Measurements from ENCODE around the gene PRRC1. TPM values are rescaled to one million over a fixed set of nuclear protein-coding genes. Genes with fewer than 3 reads are reported as not detected.

The PRRC1 gene
- total and polyA plus RNA-seq, 2 experiments from 2014 or later: 53.9 to 105 TPM

DNA sequence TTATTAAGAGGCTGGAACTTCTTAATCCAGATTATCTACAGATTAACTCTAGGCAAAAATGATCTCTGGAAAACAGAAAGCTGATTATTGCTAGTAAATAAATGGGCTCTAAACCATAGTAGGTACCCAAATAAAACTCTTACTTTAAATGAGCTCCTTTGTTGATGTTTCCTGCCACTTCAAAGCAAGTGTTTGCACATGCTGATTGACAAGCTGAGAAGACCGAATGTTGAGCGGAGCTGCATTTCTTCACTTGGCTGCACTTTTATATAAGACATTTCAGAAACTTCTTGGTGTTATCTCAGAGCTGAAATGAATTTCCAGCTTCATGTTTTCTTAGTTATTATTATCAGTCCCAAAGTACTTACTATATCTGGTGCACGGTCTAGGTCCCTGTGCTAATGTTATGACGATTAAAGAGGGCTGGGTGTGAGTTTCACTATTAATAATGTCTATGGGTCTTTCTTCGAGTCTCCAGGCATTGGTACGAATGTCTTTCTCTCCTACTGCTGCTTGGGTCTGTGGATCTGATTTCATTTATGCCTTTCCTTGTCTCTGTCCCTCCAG lies 72.8 kb downstream of the PRRC1 start:
- no peaks in the 10 kb centered on the region for H3K27me3 ChIP-seq

DNA sequence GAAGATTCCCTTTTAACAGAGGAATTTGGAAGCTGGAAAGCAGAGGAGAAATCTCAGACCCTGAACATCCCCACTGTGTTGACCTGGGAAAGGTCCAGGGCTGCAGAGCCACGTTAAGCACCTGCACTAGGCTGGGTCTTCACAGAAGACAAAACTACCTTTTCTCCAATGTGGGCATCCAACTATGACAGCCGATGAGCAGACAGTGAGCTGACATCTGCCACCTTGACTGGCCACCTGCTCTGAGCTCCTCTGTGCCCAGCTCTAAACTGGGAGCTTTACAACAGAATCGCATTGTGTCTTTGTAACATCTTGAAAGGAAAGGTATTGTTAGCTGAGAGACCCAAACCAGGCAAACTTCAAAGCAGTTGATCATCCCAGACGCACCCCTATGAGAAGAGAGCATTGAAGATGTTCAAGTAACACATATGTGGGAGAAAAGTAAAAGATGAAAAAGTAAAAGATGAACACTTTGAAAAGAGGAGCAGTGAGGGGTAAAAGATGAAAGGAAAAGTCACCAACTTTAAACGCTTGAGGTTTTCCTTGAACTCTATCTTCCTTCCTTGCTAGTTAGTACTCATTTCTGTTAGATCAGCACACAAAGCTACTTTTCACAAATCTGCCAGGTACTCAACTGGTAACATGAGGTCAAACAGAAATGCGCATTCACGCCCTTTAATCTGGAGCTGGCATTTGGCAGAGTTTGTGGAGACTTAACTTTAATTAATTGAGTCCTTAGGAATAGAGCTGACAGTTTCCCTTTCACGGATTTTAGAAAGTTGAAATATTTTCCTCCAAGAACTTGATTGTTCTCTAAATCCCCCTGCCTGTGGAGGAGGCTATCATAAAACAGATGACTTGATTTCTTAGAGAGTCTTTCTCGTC lies 78.3 kb downstream of the PRRC1 start:
- no peak for DNase-seq (ENCODE audit: low spot score)
- H4K20me1 ChIP-seq (ENCODE audit: insufficient read depth, poor library complexity, severe bottlenecking): no peaks in the 10 kb centered on the region
- WGBS (ENCODE audit: low lambda C conversion rate, missing lambda C conversion rate): 75% methylated on average over 9 of the region's 9 CpGs
- H2AFZ ChIP-seq: no peak overlapping the region
- no peak overlapping the region for H3K4me3 ChIP-seq
- no peak overlapping the region for H3K4me2 ChIP-seq
- no peak for TF ChIP-seq EZH2 (IDR thresholded peaks at IDR 0.05; ENCODE audit: borderline replicate concordance)
- TF ChIP-seq, protein P1, sequence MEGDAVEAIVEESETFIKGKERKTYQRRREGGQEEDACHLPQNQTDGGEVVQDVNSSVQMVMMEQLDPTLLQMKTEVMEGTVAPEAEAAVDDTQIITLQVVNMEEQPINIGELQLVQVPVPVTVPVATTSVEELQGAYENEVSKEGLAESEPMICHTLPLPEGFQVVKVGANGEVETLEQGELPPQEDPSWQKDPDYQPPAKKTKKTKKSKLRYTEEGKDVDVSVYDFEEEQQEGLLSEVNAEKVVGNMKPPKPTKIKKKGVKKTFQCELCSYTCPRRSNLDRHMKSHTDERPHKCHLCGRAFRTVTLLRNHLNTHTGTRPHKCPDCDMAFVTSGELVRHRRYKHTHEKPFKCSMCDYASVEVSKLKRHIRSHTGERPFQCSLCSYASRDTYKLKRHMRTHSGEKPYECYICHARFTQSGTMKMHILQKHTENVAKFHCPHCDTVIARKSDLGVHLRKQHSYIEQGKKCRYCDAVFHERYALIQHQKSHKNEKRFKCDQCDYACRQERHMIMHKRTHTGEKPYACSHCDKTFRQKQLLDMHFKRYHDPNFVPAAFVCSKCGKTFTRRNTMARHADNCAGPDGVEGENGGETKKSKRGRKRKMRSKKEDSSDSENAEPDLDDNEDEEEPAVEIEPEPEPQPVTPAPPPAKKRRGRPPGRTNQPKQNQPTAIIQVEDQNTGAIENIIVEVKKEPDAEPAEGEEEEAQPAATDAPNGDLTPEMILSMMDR (IDR thresholded peaks at IDR 0.05; ENCODE audit: poor library complexity): no peak
- no peak for TF ChIP-seq EZH2phosphoT487 (IDR thresholded peaks at IDR 0.05; ENCODE audit: low read depth, severe bottlenecking, unreplicated experiment)
- no peaks in the 10 kb centered on the region for H3K27me3 ChIP-seq
- no peaks in the 10 kb centered on the region for H3K9me2 ChIP-seq (replicated peaks; ENCODE audit: insufficient read depth)
- H3K4me1 ChIP-seq (ENCODE audit: insufficient read depth): no peaks in the 10 kb centered on the region
- no peaks in the 10 kb centered on the region for H3K9me3 ChIP-seq (ENCODE audit: low read depth)
- H3K79me2 ChIP-seq: no peaks in the 10 kb centered on the region
- H3K27ac ChIP-seq: no peak overlapping the region
- no peaks in the 10 kb centered on the region for H3K36me3 ChIP-seq (replicated peaks; ENCODE audit: insufficient read depth, low read depth)

More for the DNA sequence above, 72.8 kb downstream of the PRRC1 start:
- WGBS (ENCODE audit: low lambda C conversion rate, missing lambda C conversion rate): 87% methylated on average over 6 of the region's 6 CpGs
- Histone ChIP-seq H3K4me1 (ENCODE audit: insufficient read depth) (no peaks in the 10 kb centered on the region), H3K27ac (no peak overlapping the region), H3K36me3 (replicated peaks; ENCODE audit: insufficient read depth, low read depth) (no peaks in the 10 kb centered on the region), H2AFZ (no peak overlapping the region), H3K9me3 (ENCODE audit: low read depth) (no peaks in the 10 kb centered on the region), H3K4me2 (no peak overlapping the region), H4K20me1 (ENCODE audit: insufficient read depth, poor library complexity, severe bottlenecking) (no peaks in the 10 kb centered on the region), H3K4me3 (no peak overlapping the region), H3K79me2 (no peaks in the 10 kb centered on the region), H3K9me2 (replicated peaks; ENCODE audit: insufficient read depth) (no peaks in the 10 kb centered on the region)
- DNase-seq (ENCODE audit: low spot score): no peak
- no peak for TF ChIP-seq EZH2 (IDR thresholded peaks at IDR 0.05; ENCODE audit: borderline replicate concordance)
- TF ChIP-seq, protein P1 (IDR thresholded peaks at IDR 0.05; ENCODE audit: poor library complexity): no peak
- TF ChIP-seq EZH2phosphoT487 (IDR thresholded peaks at IDR 0.05; ENCODE audit: low read depth, severe bottlenecking, unreplicated experiment): no peak

DNA sequence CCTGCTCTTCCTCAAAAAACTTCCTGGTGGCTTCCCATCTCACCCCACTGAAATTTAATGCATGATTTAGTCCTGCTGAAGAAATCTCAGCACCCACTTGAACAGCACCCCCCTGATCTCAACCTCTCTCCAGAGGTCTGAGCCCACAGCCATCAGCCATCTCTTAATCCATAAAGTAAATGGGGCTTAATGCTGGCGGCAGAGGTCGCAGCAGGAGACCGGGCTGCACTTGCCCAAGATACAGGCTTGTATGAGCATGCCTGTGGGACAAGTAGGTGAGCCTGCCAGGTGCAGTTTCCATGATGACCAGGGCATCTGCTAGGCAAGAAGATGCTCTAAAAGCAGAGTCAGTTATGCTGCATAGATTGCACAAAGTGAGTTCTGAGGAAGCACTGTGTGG lies 79.1 kb downstream of the PRRC1 start:
- Histone ChIP-seq H3K9me2 (replicated peaks; ENCODE audit: insufficient read depth) (no peaks in the 10 kb centered on the region), H2AFZ (no peak overlapping the region), H3K9me3 (ENCODE audit: low read depth) (no peaks in the 10 kb centered on the region), H3K4me3 (no peak overlapping the region), H3K27ac (no peak overlapping the region), H3K27me3 (no peaks in the 10 kb centered on the region), H3K4me1 (ENCODE audit: insufficient read depth) (no peaks in the 10 kb centered on the region), H4K20me1 (ENCODE audit: insufficient read depth, poor library complexity, severe bottlenecking) (no peaks in the 10 kb centered on the region), H3K4me2 (no peak overlapping the region), H3K79me2 (no peaks in the 10 kb centered on the region), H3K36me3 (replicated peaks; ENCODE audit: insufficient read depth, low read depth) (no peaks in the 10 kb centered on the region)
- TF ChIP-seq, protein P1 (IDR thresholded peaks at IDR 0.05; ENCODE audit: poor library complexity): no peak
- TF ChIP-seq EZH2phosphoT487 (IDR thresholded peaks at IDR 0.05; ENCODE audit: low read depth, severe bottlenecking, unreplicated experiment): no peak
- no peak for TF ChIP-seq EZH2 (IDR thresholded peaks at IDR 0.05; ENCODE audit: borderline replicate concordance)
- WGBS (ENCODE audit: low lambda C conversion rate, missing lambda C conversion rate): 51% methylated on average over 3 of the region's 3 CpGs
- DNase-seq (ENCODE audit: low spot score): no peak

Data from hepatocyte (in vitro differentiated cells).